ENCODE data around the gene IDI1.

GRCh38 chr10:1096287-1096889 is 47.5 kb upstream of the IDI1 start:
- TF ChIP-seq CTCF (IDR thresholded peaks at IDR 0.05 in 8 of 11, conservative IDR thresholded peaks at IDR 0.05 in 3 of 11): no peak
- TF ChIP-seq POLR2AphosphoS5 (IDR thresholded peaks at IDR 0.05): peak in 1 of 3 donors; percentile 30
